ENCODE results near the gene PARN.
"Not testable (repeated sequence)": the region's sequence is repeated elsewhere in the genome, so short reads cannot be mapped to it uniquely, and the experiment has no call there.

PARN gene

GRCh38 chr16:14424595-14424994 is 205.5 kb downstream of the PARN start:
- TF ChIP-seq, protein P1, sequence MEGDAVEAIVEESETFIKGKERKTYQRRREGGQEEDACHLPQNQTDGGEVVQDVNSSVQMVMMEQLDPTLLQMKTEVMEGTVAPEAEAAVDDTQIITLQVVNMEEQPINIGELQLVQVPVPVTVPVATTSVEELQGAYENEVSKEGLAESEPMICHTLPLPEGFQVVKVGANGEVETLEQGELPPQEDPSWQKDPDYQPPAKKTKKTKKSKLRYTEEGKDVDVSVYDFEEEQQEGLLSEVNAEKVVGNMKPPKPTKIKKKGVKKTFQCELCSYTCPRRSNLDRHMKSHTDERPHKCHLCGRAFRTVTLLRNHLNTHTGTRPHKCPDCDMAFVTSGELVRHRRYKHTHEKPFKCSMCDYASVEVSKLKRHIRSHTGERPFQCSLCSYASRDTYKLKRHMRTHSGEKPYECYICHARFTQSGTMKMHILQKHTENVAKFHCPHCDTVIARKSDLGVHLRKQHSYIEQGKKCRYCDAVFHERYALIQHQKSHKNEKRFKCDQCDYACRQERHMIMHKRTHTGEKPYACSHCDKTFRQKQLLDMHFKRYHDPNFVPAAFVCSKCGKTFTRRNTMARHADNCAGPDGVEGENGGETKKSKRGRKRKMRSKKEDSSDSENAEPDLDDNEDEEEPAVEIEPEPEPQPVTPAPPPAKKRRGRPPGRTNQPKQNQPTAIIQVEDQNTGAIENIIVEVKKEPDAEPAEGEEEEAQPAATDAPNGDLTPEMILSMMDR (IDR thresholded peaks at IDR 0.05; ENCODE audit: insufficient read depth, low read length, missing control alignments), result no peak

GRCh38 chr16:14423344-14423743 is 206.7 kb downstream of the PARN start:
- no peak overlapping the region for H3K4me3 ChIP-seq (ENCODE audit: low read depth, low read length)
- ChIA-PET POLR2A (no interaction called here), CTCF (no interaction called here)
- TF ChIP-seq, protein P1 (IDR thresholded peaks at IDR 0.05; ENCODE audit: insufficient read depth, low read length, missing control alignments), result no peak
- no peak for DNase-seq (ENCODE audit: low read depth, low spot score)

More at GRCh38 chr16:14424595-14424994, 205.5 kb downstream of the PARN start:
- ChIA-PET CTCF (no interaction called here), POLR2A (no interaction called here)
- H3K4me3 ChIP-seq (ENCODE audit: low read depth, low read length), result no peak overlapping the region
- no peak for DNase-seq (ENCODE audit: low read depth, low spot score)

DNA sequence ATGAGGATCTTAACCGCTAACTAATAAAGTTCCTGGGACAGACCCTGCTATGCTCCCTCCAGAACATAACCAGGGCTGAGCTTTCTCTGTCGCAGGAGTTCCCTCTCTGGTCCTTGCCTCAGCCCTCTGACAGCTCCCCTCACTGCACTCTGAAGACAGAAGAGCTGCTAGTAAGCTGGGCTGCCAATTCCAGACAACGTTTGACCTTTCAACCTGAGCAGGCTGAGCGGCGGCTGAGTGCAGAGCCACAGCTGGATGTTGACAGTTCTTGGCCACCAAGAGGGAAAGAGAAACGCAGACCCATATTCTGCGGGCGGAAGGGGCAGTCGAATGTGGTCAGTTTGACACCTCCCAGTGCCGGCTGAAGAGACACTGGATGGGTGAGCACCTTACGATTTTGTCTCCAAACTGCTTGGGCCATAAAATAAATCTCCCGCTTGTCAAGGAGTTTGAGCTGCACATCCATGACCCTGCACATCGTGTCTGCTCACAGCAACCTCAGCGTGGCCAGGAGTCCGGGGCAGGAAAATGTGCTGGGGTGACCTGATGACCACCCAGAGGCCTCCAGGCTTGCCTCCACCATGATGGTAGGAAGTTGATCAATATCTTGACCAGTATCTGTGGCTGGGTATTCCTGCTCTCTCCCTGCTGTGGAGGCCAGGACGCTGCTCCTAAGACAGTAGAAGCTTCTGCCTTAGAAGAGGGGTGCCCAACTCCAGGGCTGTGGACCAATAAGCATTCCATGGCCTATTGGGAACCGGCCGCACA is 209.2 kb downstream of the PARN start:
- TF ChIP-seq, protein P1 (IDR thresholded peaks at IDR 0.05; ENCODE audit: insufficient read depth, low read length, missing control alignments), result no peak
- no peak for DNase-seq (ENCODE audit: low read depth, low spot score)
- ChIA-PET POLR2A (no interaction called here), CTCF (no interaction called here)
- H3K4me3 ChIP-seq (ENCODE audit: low read depth, low read length), result no peak overlapping the region

DNA sequence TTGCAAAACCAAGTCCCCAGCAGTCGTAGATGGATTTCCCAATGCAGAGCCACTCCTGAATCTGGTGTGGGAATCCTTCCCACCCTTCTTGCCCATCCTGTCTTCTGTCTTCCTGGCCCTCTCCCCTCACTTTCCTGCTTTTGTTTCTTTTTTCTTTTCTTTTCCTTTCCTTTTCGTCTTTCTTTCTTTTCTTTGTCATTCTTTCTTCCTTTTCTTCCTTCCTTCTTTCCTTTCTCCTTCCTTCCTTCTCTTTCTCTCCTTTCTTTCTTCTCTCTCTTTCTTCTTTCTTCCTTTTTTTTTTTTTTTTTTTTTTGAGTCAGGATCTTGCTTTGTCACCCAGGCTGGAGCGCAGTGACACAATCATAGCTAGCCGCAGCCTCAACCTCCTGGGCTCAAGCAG is 209.8 kb downstream of the PARN start:
- POLR2A ChIA-PET, result not testable (repeated sequence)

DNA sequence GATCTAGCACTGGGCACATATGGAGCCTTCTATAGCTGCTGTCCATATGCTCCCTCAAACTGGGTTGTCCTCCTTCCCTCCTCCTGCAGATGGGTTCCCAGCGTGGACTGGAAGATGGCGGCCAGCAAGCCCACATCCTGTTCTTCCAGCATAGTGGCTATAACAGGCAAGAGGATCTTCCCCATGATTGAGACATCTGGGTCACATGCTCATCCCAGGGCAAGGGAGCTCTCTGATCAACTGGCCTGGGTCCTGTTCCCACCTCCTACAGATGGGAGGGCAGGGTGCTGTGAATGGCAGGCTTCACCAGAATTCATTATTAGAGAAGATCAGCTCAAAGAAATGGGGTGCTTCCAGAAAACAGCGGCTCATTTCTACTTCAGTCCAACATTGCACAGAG is 210.2 kb downstream of the PARN start:
- H3K4me3 ChIP-seq (ENCODE audit: low read depth, low read length), result no peak overlapping the region
- DNase-seq (ENCODE audit: low read depth, low spot score), result no peak
- ChIA-PET POLR2A (no interaction called here), CTCF (no interaction called here)
- TF ChIP-seq, protein P1 (IDR thresholded peaks at IDR 0.05; ENCODE audit: insufficient read depth, low read length, missing control alignments), result no peak

More for the DNA sequence above, 209.8 kb downstream of the PARN start:
- H3K4me3 ChIP-seq (ENCODE audit: low read depth, low read length); CTCF ChIA-PET; DNase-seq (ENCODE audit: low read depth, low spot score): not testable (repeated sequence)

DNA sequence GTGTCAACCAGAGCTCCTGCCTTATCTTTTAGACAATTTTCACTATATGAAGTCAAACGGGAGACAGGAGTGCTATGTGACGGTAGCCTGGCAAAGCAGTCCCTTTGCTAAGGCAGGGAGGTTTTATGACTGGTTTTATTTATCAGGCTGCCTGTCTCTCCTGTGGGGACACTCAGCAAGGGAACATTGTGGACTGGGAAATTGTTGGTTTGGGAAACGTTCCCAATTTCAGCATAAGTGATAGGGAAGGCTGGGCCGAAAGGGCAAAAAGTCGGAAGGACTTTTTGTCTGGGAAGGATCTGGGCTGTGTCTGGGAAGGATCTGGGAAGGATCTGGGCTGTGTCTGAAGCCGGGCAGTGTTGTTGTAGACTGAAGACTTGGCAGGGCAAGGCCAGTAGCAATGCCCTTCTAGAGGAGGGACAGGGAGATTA is 211.2 kb downstream of the PARN start:
- no peak overlapping the region for H3K4me3 ChIP-seq (ENCODE audit: low read depth, low read length)
- ChIA-PET CTCF (no interaction called here), POLR2A (no interaction called here)
- no peak for DNase-seq (ENCODE audit: low read depth, low spot score)
- TF ChIP-seq, protein P1 (IDR thresholded peaks at IDR 0.05; ENCODE audit: insufficient read depth, low read length, missing control alignments), result no peak

DNA sequence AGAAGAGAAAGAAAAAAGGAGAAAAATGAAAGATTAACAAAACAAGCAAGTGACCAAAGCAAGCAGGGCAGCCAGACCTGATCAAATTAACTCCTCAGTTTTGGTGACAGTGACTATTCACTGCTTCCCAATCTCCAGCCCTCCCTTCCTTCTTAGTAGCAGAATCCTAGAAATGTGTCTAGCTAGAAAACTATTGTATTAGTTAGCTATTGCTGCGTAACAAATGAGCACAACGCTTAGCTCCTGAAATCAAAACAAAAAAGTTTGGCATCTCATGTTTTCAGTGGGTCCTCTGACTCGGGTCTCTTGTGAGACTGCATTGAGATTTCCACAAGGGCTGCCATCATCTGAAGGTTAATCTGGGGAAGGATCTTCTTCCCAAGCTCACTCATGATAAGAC is 213.9 kb downstream of the PARN start:
- ChIA-PET POLR2A (no interaction called here), CTCF (no interaction called here)
- DNase-seq (ENCODE audit: low read depth, low spot score), result no peak
- H3K4me3 ChIP-seq (ENCODE audit: low read depth, low read length), result no peak overlapping the region
- TF ChIP-seq, protein P1 (IDR thresholded peaks at IDR 0.05; ENCODE audit: insufficient read depth, low read length, missing control alignments), result no peak
